NCI-H2107 treated with DMSO at 0.1 percent for 48 hours (cell line): ENCODE data around the gene FN3K.

ENCODE experiments used
- DNase-seq: peaks from one replicate; lab custom pipeline; 2025; ENCODE audit not compliant: unreplicated experiment; lab: John Stamatoyannopoulos, UW

Gene FN3K

DNA sequence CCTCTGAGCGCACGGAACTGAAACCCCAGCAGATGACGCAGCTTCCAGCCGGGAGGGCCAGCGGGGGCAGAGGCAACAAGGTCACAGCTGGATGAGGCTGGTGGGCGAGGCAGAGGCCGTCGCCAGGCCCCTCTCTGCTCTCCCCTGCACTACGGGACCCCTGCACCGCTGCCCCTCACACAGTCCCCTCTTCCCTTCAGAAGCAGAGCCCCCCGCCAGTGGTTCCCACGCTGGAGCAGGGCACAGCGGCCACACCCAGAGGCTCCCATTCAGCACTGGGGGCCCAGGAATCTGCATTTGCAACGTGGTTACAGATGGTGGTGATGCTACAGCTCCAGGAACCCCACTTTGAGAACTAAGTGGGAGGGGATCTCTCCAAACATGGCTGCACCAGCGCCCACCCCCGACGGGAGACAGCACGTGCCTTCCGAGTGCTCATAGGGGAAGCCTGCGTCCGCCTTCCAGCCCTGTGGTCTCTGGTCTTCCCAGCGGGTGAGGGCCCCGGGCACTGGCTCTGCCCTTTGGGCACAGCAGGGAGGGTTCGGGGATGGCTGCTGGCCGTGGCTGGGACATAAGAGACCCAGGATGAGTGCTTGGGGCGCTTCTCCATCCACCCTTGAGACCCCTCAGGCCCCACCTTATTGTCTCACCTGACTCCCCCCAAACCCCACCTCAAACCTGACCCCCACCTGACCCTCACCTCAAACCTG, 32.2 kb upstream of the FN3K start:
- no peak for DNase-seq

GRCh38 chr17:82703935-82704865, 31.2 kb upstream of the FN3K start:
- no peak for DNase-seq

DNA sequence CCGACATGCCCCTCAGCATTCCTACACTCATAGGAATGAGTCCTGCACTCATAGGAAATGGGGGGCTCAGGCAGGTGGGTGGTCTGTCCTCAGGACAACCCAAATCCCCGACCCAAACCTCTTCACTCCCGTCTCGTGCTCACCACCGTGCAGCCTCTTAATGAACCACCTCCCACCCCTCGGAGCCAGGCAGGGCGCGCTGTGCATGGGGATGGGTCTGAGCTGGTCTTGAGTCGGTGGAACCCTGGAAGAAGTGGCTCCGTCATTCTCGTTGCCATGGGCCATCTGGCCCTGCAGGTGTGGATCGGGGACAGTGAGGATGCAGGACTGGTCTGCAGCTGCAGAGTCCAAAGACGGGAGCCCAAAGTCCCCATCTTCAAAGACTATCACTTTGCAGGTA, 30.5 kb upstream of the FN3K start:
- no peak for DNase-seq

- no peak for DNase-seq
These were observed 29.7 kb upstream of the FN3K start for GRCh38 chr17:82705756-82706155.

DNA sequence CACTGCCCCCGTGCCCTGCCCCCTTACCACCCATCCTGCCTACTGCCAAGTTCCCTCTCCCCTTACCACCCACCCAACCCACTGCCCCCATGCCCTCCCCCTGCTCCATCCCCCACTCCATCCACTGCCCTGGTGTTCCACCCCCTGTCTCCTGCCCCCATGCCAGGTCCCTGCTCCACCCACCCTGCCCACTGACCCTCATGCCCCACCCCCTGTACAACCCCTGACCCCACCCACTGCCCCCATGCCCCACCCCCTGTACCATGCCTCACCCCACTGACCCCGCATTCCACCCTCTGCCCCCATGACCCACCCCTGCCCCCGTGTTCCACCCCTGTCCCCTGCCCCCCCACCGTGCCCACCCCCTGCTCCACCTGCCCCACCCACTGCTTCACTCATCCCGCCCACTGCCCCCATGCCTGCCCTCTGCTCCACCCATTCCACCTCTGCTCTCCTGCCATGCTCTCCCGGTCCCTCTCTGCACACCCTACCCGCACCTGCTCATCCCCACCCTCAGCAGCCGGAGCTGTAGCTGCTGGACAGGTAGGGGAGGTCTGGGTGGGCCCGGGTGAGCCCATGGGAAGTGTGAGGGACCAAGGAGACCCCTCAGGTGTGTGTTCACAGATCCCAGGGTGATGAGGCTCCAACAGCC, 26.3 kb upstream of the FN3K start:
- no peak for DNase-seq

GRCh38 chr17:82709676-82710498, 25.5 kb upstream of the FN3K start:
- DNase-seq: no peak

DNA sequence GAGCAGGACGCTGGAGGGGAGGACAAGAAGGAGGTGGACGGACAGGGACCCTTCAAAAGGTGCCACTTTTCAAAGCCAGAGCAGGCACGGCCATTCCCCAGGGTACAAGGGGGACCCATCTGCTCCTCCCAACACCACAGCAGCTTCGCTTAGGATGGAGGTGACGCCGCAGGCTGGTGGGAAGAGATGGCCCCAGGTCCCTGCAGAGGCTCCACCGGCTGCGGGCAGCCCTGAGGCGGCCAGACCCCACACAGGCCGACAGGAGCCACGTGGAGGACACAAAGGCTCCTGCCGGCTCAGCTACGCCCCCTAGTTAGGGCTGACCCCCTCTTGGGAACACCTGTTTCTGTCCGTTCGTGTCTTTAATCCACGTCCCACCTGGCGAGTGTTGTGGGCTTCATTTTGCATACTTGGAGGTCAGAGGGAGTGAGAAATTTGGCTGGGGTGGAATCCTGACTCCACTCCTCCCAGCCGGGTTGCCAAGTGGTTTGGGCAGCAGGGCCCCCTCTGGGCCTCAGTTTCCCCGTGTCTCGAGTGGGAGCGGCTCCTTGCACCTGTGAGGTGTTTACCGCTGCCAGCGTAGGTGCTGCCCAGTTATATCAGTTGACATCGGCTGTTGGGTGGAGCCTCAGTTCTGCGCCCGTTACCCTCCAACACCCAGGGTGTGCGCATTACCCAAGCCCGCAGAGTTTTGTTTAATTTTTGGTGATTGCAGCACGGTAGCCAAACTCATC, 24.7 kb upstream of the FN3K start:
- no peak for DNase-seq

DNA sequence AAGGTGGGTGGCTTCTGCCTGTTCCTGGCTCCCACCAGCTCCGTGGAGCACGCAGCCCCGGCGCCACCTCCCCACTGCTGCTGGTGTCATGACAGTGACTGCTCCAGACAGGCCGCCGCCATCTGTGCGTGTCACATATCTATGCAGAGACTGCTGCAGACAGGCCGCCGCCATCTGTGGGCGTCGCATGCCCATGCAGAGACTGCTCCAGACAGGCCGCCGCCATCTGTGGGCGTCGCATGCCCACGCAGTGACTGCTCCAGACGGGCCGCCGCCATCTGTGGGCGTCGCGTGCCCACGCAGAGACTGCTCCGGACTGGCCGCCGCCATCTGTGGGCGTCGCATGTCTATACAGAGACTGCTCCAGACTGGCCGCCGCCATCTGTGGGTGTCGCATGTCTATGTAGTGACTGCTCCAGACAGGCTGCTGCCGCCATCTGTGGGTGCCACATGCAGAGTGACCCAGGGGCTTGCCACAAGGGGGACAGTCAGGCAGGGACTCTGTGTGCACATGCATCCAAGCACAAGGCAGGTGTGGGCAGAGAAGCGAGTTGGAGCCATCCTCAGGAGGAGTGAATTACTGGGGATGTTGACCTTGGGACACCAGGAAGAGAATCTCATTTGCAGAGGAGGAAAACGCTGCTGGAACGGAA, 22.2 kb upstream of the FN3K start:
- no peak for DNase-seq

DNA sequence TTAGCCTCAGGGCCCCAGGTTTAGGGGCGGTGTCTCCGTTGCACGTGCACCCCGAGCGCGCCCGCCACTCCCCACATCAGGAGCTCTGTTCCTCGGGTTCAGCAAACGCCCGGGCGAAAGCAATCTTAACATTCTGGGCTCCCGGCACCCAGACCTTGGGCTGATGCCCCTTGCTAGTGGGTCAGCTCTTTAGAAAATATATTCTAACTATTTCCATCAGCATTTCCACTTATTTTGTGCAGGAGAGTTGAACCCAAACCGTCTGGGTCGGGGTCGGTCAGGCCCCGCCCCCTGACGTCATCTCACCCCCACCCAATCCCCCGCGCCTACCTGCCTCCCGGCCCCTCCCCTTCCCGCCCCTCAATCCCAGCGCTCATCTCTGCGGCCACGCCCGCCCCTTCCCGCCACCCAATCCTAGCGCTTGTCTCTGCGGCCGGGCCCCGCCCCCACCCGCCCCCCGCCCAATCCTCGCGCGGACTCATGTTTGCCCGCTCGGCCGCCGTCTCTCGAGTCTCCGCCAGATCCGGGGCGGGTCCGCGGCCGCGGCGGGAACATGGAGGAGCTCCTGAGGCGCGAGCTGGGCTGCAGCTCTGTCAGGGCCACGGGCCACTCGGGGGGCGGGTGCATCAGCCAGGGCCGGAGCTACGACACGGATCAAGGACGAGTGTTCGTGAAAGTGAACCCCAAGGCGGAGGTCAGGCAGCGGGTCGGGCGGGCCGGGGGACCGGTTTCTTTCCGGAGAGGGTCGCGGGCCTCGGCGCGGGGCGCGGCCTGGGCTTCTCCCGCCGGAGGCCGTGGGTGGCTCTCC, 19.0 kb upstream of the FN3K start, which contains the start of gene FN3KRP:
FN3KRP (plus strand) TSS at position 504 of the 808 bp plus-strand sequence; CDS start at position 554, 50 bp downstream.
- DNase-seq: peak; percentile 86

- DNase-seq: no peak
These were observed 16.3 kb upstream of the FN3K start for GRCh38 chr17:82718986-82719685.

DNA sequence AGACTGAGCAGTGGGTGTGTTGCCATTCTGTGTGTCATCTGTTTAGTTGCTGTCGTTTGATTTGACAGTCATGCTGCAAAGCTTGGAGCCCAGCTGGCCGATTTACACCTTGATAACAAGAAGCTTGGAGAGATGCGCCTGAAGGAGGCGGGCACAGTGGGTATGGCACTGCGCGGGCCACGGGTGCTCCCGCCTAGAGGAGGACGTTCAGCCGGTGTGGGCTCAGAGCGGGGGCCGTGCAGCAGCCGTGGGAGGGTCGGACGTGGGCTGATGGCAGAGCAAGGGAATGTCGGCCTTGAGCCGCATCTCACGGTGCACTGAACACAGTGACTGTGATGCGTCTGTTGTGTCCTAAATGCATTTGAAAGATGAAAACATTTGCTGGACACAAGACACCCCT, 15.2 kb upstream of the FN3K start:
- no peak for DNase-seq

DNA sequence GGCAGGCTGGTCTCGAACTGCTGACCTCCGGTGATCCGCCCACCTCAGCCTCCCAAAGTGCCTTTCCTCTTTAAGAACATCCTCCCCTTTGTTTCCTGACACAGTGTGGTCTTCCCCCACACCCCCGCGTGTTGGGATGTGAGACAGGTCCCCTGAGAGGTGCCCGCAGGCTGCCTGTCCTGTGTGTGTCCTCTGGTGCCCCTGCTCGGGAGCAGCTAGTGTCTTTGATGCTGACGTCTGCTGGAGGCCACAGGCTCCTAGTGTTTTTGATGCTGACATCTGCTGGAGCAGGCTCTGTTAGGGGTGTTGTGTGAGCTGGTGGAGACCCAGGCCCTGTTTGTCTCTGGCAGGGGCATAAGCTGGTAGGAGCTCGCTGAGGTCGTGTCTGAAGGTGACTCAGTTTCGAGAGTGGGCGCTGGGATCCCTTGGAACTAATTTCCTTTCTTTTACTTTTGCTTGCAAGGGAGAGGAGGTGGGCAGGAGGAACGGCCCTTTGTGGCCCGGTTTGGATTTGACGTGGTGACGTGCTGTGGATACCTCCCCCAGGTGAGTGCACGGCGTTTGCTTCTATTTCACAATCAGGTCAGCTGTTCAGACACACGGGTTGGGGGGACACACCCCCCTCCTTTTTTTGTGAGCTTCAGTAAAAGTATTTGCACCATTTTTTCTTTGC, 12.9 kb upstream of the FN3K start:
- DNase-seq: no peak

GRCh38 chr17:82723169-82723807, 12.1 kb upstream of the FN3K start:
- no peak for DNase-seq

GRCh38 chr17:82726427-82726826, 9.0 kb upstream of the FN3K start:
- no peak for DNase-seq

GRCh38 chr17:82729479-82730260, 5.7 kb upstream of the FN3K start:
- DNase-seq: no peak

- no peak for DNase-seq
These were observed 3.2 kb upstream of the FN3K start for GRCh38 chr17:82732118-82732743.
